Gastroesophageal sphincter (tissue), 4 donors: ENCODE results near the gene TOX2. TPM values are rescaled to one million over a fixed set of nuclear protein-coding genes. Genes with fewer than 3 reads are reported as not detected.

Experiments
- ATAC-seq: fragments of 150-250 bp; one replicate; pipeline ENCODE4 v1.9.1; 2016; ENCODE audit warnings: mild to moderate bottlenecking, moderate library complexity
- H3K27ac ChIP-seq, 4 donors: fragments of 200-600 bp; sonication (generic) in 3 of 4; 1 replicate in 3 of 4; 2 replicates in 1 of 4; pipeline ENCODE4 v1.5.1; 2016 to 2019
- H3K27me3 ChIP-seq: fragments of 200-600 bp; sonication (generic); one replicate; pipeline ENCODE4 v1.5.1; 2019
- H3K36me3 ChIP-seq, 2 donors: fragments of 200-600 bp; sonication (generic); one replicate each; pipeline ENCODE4 v1.5.1; 2019; ENCODE audit warnings: control low read depth in 1 of 2
- H3K4me1 ChIP-seq, 3 donors: fragments of 200-600 bp; sonication (generic); 1 replicate in 2 of 3; 2 replicates in 1 of 3; pipeline ENCODE4 v1.5.1; 2016 to 2019; ENCODE audit warnings: control low read depth in 2 of 3
- H3K4me3 ChIP-seq, 2 donors: fragments of 200-600 bp; sonication (generic); one replicate each; pipeline ENCODE4 v1.5.1; 2019; ENCODE audit warnings: mild to moderate bottlenecking in 1 of 2, moderate library complexity in 1 of 2
- H3K9me3 ChIP-seq, 3 donors: fragments of 200-600 bp; sonication (generic); one replicate each; pipeline ENCODE4 v1.5.1; 2017 to 2019; ENCODE audit warnings: control low read depth in 2 of 3
- EP300 ChIP-seq: sonication (generic); formaldehyde crosslinking; IDR thresholded peaks from one replicate; pipeline ENCODE4 v1.6.1; 2017; ENCODE audit warnings: antibody characterized with exemption, mild to moderate bottlenecking
- POLR2A ChIP-seq, 2 donors: fragments of 450-650 bp; IDR thresholded peaks; one replicate each; pipeline ENCODE4 v1.6.1; 2017; ENCODE audit warnings: antibody characterized with exemption in 2 of 2, mild to moderate bottlenecking in 2 of 2, moderate library complexity in 1 of 2
- POLR2AphosphoS5 ChIP-seq: sonication (generic); formaldehyde crosslinking; IDR thresholded peaks from one replicate; pipeline ENCODE4 v1.6.1; 2017; ENCODE audit warnings: antibody characterized with exemption
- WGBS, 2 donors: methylation state at CpG; one replicate each; pipeline ENCODE4 v1.1.5; 2018; ENCODE audit warnings: low coverage in 1 of 2; 5-methylcytosine and 5-hydroxymethylcytosine counted together
- total RNA-seq, 4 donors: library from RNA; depleted of rRNA; stranded (reverse); fragments of >200 nt; gene quantifications; one replicate each; pipeline ENCODE4 v1.1.0, GENCODE V29; 2016
- TF ChIP-seq, protein P1 (sequence below), 4 experiments: fragments of 200-600 bp in 2 of 4; fragments of 450-650 bp in 2 of 4; sonication (generic) in 1 of 4; IDR thresholded peaks; one replicate each; pipeline ENCODE4 v1.5.1; 2017 to 2019; ENCODE audit warnings: antibody characterized with exemption in 4 of 4, mild to moderate bottlenecking in 2 of 4, moderate library complexity in 2 of 4

Gene TOX2
- total RNA-seq, 4 donors from 2014 or later, result 16.4 to 47.8 (median 40.3) TPM

DNA sequence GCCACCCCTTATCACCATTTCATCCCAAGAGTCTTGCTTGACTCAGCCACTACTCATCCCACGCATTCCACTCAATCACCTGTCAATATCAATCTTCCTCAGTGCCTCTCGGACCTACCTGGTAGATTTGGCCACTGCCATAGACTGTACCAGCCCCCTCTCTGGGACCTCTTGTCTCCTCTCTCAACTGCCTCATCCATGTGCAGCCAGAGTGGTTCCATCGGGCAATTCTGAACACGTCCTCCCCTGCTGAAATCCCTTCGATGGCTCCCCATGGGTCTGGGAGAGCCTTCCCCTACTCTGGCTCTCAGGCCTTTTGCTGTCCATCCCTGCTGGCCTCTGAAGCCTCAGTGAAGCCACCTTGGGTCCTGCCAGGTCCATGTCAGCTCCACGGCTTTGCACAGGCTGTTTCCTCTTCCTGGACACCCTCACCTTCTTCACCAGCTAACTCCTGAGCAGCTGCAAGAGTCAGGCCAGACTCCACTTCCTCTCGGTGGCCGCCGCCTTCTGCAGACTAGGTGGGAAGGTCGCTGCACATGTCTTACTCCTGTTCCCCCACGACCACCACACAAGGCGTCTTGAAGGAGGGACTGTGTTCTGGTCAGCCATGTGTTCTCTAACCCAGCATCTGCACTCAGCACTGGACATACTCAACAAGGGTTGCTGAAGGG is 120.4 kb downstream of the TOX2 start:
- Histone ChIP-seq H3K27ac (no peak overlapping the region), H3K9me3 (no peaks in the 10 kb centered on the region), H3K36me3 (peaks cover 0 to 16% of the 10 kb centered on the region in 2 donors), H3K4me3 (no peak overlapping the region), H3K27me3 (no peaks in the 10 kb centered on the region), H3K4me1 (peaks cover 0 to 10% (median 0%) of the 10 kb centered on the region in 3 donors)
- 44 to 86% methylated on average over 2 to 9 of the region's 12 CpGs for WGBS, 2 donors
- ATAC-seq, result no peak
- TF ChIP-seq EP300, result no peak
- TF ChIP-seq, protein P1, sequence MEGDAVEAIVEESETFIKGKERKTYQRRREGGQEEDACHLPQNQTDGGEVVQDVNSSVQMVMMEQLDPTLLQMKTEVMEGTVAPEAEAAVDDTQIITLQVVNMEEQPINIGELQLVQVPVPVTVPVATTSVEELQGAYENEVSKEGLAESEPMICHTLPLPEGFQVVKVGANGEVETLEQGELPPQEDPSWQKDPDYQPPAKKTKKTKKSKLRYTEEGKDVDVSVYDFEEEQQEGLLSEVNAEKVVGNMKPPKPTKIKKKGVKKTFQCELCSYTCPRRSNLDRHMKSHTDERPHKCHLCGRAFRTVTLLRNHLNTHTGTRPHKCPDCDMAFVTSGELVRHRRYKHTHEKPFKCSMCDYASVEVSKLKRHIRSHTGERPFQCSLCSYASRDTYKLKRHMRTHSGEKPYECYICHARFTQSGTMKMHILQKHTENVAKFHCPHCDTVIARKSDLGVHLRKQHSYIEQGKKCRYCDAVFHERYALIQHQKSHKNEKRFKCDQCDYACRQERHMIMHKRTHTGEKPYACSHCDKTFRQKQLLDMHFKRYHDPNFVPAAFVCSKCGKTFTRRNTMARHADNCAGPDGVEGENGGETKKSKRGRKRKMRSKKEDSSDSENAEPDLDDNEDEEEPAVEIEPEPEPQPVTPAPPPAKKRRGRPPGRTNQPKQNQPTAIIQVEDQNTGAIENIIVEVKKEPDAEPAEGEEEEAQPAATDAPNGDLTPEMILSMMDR (IDR thresholded peaks at IDR 0.05), result no peak
- TF ChIP-seq POLR2AphosphoS5, result no peak
- no peak for TF ChIP-seq POLR2A (IDR thresholded peaks at IDR 0.05)

DNA sequence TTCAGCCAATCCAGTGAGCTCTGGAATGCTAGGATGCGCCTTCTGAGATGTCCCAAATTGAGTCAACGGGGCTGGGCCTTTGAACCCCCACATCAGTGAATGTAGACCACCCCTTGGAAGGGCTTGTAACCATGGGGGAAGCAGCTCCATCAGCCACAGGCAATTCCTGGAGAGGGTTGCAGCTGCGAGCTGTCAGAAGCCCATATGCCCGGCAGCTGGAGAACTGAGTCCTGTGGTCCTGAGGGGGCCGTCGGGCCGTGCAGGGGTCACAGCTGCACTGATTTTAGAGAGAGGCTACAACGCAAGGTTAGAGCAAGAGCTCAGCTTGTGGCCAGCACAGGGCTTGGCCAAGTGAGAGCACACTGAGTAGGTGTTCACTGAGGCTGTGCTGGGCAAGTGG is 121.3 kb downstream of the TOX2 start:
- H3K36me3 ChIP-seq, result peaks cover 0 to 16% of the 10 kb centered on the region in 2 donors
- H3K4me3 ChIP-seq, result no peak overlapping the region
- H3K9me3 ChIP-seq, result no peaks in the 10 kb centered on the region
- no peaks in the 10 kb centered on the region for H3K27me3 ChIP-seq
- no peak for ATAC-seq
- WGBS, 2 donors, result 80% methylated on average over 2 of the region's 8 CpGs; no CpG with 5 or more reads in 1 of the 2 donors
- TF ChIP-seq, protein P1 (IDR thresholded peaks at IDR 0.05), result no peak
- TF ChIP-seq EP300 (no peak), POLR2A (IDR thresholded peaks at IDR 0.05) (no peak), POLR2AphosphoS5 (no peak)
- peaks cover 0 to 10% (median 0%) of the 10 kb centered on the region in 3 donors for H3K4me1 ChIP-seq
- no peak overlapping the region for H3K27ac ChIP-seq

DNA sequence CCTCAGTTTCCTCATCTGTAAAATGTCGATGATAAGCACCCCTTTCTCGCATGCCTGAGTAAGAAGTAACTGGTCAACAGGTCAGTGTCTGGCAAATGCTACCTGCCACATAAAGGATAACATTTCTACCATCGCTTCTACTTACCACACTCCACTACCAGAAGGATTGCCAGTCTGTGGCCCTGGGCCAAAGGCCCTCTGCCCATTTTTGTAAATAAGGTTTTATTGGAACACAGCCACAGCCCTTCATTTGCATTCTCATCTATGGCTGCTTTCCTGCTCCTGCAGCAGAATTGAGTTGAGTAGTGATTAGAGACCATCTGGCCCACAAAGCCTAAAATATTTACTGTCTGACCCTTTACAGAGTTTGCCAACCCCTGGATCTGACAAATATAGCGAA is 121.8 kb downstream of the TOX2 start:
- TF ChIP-seq, protein P1 (IDR thresholded peaks at IDR 0.05), result no peak
- TF ChIP-seq EP300 (no peak), POLR2AphosphoS5 (no peak), POLR2A (IDR thresholded peaks at IDR 0.05) (no peak)
- Histone ChIP-seq H3K4me3 (no peak overlapping the region), H3K4me1 (peaks cover 0 to 10% (median 0%) of the 10 kb centered on the region in 3 donors), H3K9me3 (no peaks in the 10 kb centered on the region), H3K36me3 (peaks cover 0 to 16% of the 10 kb centered on the region in 2 donors), H3K27me3 (no peaks in the 10 kb centered on the region), H3K27ac (no peak overlapping the region)
- ATAC-seq, result no peak
- 79 to 93% methylated on average over 3 to 4 of the region's 4 CpGs for WGBS, 2 donors

DNA sequence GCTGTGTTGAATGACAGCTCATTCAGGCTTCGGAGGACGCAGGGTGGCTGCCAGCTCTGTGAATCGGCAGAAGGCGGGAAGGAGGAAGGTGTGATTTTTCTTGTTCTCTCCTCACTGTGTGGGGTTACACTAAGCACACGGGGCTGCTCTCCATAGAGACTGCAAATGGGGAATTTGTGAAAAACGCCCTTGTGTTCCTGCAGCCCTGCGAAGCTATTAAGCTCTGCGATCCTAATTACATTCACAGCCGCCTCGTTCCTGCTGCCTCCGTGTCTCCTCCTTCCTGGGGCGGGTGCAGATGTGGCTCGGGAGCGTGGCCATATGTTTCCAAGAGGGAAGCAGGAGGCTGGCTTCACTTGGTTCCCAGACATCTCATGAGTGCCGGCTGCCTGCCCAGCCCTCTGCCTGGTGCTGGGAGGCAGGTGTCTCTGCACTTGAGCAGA is 124.0 kb downstream of the TOX2 start:
- H3K9me3 ChIP-seq, result no peaks in the 10 kb centered on the region
- H3K4me1 ChIP-seq, result peaks cover 0 to 10% (median 0%) of the 10 kb centered on the region in 3 donors
- no peak overlapping the region for H3K4me3 ChIP-seq
- 4 to 9% methylated on average over 4 to 9 of the region's 15 CpGs for WGBS, 2 donors
- H3K27ac ChIP-seq, result no peak overlapping the region
- ATAC-seq, result no peak
- peaks cover 0 to 16% of the 10 kb centered on the region in 2 donors for H3K36me3 ChIP-seq
- TF ChIP-seq POLR2A (IDR thresholded peaks at IDR 0.05), result no peak
- no peak for TF ChIP-seq EP300
- no peak for TF ChIP-seq POLR2AphosphoS5
- TF ChIP-seq, protein P1 (IDR thresholded peaks at IDR 0.05), result no peak
- no peaks in the 10 kb centered on the region for H3K27me3 ChIP-seq

DNA sequence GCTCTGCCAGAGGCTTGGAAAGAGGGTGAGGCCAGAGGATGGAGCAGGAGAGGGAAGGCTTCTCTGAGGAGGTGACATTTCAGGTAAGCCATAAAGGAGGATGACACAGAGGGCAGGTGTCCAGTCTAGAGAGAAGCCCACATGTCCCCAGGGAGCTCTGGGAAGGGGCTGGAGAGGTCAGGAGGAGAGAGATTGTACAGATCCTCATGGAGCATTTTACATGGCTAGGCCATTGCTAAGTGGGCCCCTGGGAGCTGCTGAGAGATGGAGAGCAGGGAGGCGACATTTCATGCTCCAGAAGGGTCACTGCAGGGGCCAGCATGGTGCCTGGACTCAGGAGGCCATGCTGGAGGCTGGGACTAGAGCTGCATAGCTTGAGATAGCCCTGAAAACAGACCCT is 124.5 kb downstream of the TOX2 start:
- H3K27me3 ChIP-seq, result no peaks in the 10 kb centered on the region
- no peak for ATAC-seq
- WGBS, 2 donors, result 100% methylated on average over 1 of the region's 1 CpG; no CpG with 5 or more reads in 1 of the 2 donors
- H3K27ac ChIP-seq, result no peak overlapping the region
- H3K4me3 ChIP-seq, result no peak overlapping the region
- TF ChIP-seq POLR2AphosphoS5 (no peak), POLR2A (IDR thresholded peaks at IDR 0.05) (no peak), EP300 (no peak)
- TF ChIP-seq, protein P1 (IDR thresholded peaks at IDR 0.05), result no peak
- H3K36me3 ChIP-seq, result peaks cover 0 to 14% of the 10 kb centered on the region in 2 donors
- peaks cover 0 to 10% (median 0%) of the 10 kb centered on the region in 3 donors for H3K4me1 ChIP-seq
- H3K9me3 ChIP-seq, result no peaks in the 10 kb centered on the region
